Karpas-422 (cell line): Measurements from ENCODE around the gene ZNF22. TPM values are rescaled to one million over a fixed set of nuclear protein-coding genes. Genes with fewer than 3 reads are reported as not detected.

Experiments
- DNase-seq: peaks from one replicate; pipeline ENCODE4 v3.0.0-alpha.2; 2015
- H2AFZ ChIP-seq: fragments of 200-600 bp; sonication (generic); 2 replicates; pipeline ENCODE4 v1.6.1; 2014; ENCODE audit warnings: antibody characterized with exemption, low read length, mixed read lengths
- H3K27ac ChIP-seq: fragments of 200-600 bp; sonication (generic); 2 replicates; pipeline ENCODE4 v1.5.1; 2014; ENCODE audit warnings: mild to moderate bottlenecking, low read length, moderate library complexity
- H3K27me3 ChIP-seq: fragments of 200-600 bp; sonication (generic); 2 replicates; pipeline ENCODE4 v1.6.1; 2014; ENCODE audit warnings: low read length, mixed read lengths
- H3K36me3 ChIP-seq: fragments of 200-600 bp; sonication (generic); 2 replicates; pipeline ENCODE4 v1.6.1; 2014; ENCODE audit warnings: low read length, mixed read lengths; ENCODE audit not compliant: insufficient read depth
- H3K4me1 ChIP-seq: fragments of 200-600 bp; sonication (generic); 2 replicates; pipeline ENCODE4 v1.6.1; 2014; ENCODE audit warnings: mild to moderate bottlenecking, low read length, mixed read lengths
- H3K4me2 ChIP-seq: fragments of 200-600 bp; sonication (generic); 2 replicates; pipeline ENCODE4 v1.6.1; 2014; ENCODE audit warnings: low read length, low read depth, mild to moderate bottlenecking; ENCODE audit not compliant: poor library complexity, severe bottlenecking
- H3K4me3 ChIP-seq: fragments of 200-600 bp; sonication (generic); 2 replicates; pipeline ENCODE4 v1.5.1; 2014; ENCODE audit warnings: mild to moderate bottlenecking, antibody characterized with exemption, low read length, mixed read lengths
- H3K79me2 ChIP-seq: fragments of 200-600 bp; sonication (generic); 2 replicates; pipeline ENCODE4 v1.6.1; 2014; ENCODE audit warnings: mild to moderate bottlenecking, low read length, mixed read lengths
- H3K9ac ChIP-seq: fragments of 200-600 bp; sonication (generic); 2 replicates; pipeline ENCODE4 v1.6.0; 2014; ENCODE audit warnings: low read length
- H3K9me2 ChIP-seq: fragments of 200-600 bp; sonication (generic), shearing (Covaris generic); replicated peaks from 2 replicates; pipeline ENCODE4 v1.6.0; 2014; ENCODE audit warnings: mild to moderate bottlenecking, low read length, moderate library complexity; ENCODE audit not compliant: insufficient read depth
- H3K9me3 ChIP-seq: fragments of 300-700, 200-600 bp; sonication (generic); 2 replicates; pipeline ENCODE4 v1.6.1; 2014; ENCODE audit warnings: low read length, mixed read lengths
- H4K20me1 ChIP-seq: fragments of 200-600 bp; sonication (generic); 2 replicates; pipeline ENCODE4 v1.6.1; 2014; ENCODE audit warnings: mild to moderate bottlenecking, antibody characterized with exemption, low read length, low read depth; ENCODE audit not compliant: insufficient read depth
- total RNA-seq: library from RNA; depleted of rRNA; stranded (reverse); fragments of >200 nt; shearing (Covaris generic); gene quantifications from 2 replicates; pipeline ENCODE4 v1.2.3, GENCODE V29; 2014; ENCODE audit warnings: low replicate concordance; rRNA removed

ZNF22 gene
- total RNA-seq, 1 experiment from 2014 or later = 53.2 TPM

DNA sequence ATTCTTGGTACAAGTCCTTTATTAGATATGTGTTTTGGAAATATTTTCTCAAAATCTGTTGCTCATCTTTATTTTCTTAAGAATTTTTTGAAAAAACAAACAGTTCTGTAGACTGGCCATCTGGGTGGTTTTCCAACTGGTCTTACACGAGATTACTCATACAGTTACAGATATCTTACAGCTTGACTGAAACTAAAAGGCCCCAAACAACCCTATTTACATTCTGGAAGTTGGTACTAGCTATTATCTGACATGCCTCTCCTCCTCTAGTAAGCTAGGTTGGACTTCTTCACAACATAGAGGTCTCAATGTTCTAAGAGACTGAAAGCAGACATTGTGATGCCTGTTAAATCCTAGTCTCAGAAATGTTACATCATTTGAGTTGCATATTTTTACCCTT, 52.0 kb downstream of the ZNF22 start:
- no peak overlapping the region for H3K4me2 ChIP-seq
- no peaks in the 10 kb centered on the region for H3K79me2 ChIP-seq
- H4K20me1 ChIP-seq = no peaks in the 10 kb centered on the region
- H3K9me3 ChIP-seq = no peaks in the 10 kb centered on the region; the same call in 1 of the 2 replicates
- H3K4me1 ChIP-seq = no peaks in the 10 kb centered on the region
- H3K9ac ChIP-seq = no peak overlapping the region
- no peak overlapping the region for H3K4me3 ChIP-seq
- no peak overlapping the region for H3K27ac ChIP-seq
- H3K27me3 ChIP-seq = 0 out of 2 replicates have a peak, but pooled peaks cover 3% of the 10 kb centered on the region
- no peaks in the 10 kb centered on the region for H3K36me3 ChIP-seq
- DNase-seq = no peak
- no peaks in the 10 kb centered on the region; the same call in 1 of the 2 replicates for H3K9me2 ChIP-seq
- no peak overlapping the region for H2AFZ ChIP-seq

DNA sequence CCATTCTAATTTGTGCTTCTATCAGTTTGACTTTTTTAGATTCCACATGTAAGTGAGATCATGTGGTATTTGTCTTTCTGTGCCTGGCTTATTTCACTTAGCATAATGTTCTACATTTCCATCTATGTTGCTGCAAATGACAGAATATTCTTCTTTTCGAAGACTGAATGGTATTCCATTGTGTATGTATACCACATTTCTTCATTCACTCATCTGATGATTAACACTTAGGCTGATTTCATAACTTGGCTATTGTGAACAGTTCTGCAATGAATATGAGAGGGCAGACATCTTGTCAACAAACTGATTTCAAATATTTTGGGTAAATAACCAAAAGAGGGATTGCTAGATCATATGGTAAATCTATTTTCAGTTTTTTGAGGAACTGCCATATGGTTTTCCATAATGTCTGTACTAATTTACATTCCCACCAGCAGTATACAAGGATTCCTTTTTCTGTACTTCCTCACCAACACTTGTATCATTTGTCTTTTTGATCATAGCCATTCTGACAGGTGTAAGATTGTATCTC, 52.9 kb downstream of the ZNF22 start:
- H3K27ac ChIP-seq = no peak overlapping the region

More for the DNA sequence above, 52.9 kb downstream of the ZNF22 start:
- no peaks in the 10 kb centered on the region for H3K4me1 ChIP-seq
- no peaks in the 10 kb centered on the region; the same call in 1 of the 2 replicates for H3K9me2 ChIP-seq
- 0 out of 2 replicates have a peak, but pooled peaks cover 3% of the 10 kb centered on the region for H3K27me3 ChIP-seq
- no peaks in the 10 kb centered on the region for H4K20me1 ChIP-seq
- no peaks in the 10 kb centered on the region for H3K79me2 ChIP-seq
- no peaks in the 10 kb centered on the region; the same call in 1 of the 2 replicates for H3K9me3 ChIP-seq
- no peaks in the 10 kb centered on the region for H3K36me3 ChIP-seq
- no peak overlapping the region for H3K4me2 ChIP-seq
- no peak for DNase-seq
- H3K9ac ChIP-seq = no peak overlapping the region
- no peak overlapping the region for H3K4me3 ChIP-seq
- H2AFZ ChIP-seq = no peak overlapping the region

Other genes starting within 250 kb of the ZNF22 start
- gene TMEM72, start 89.6 kb upstream of the ZNF22 start, total RNA-seq = not detected in 2 replicates
- 3.6 and 7.1 TPM in 2 replicates for gene RASSF4, start 41.1 kb upstream of the ZNF22 start, total RNA-seq
- not detected in 2 replicates for gene DEPP1, start 22.1 kb upstream of the ZNF22 start, total RNA-seq